Right lobe of liver (tissue), 4 donors: ENCODE results near the gene AVPI1.

ENCODE experiments used
- CTCF ChIP-seq, 4 donors: fragments of 200-600 bp in 3 of 4; fragments of 450-650 bp in 1 of 4; IDR thresholded peaks; one replicate each; pipeline versions ENCODE4 v1.5.1 to v1.8.0; 2016 to 2022; ENCODE audit warnings: antibody characterized with exemption in 4 of 4, mild to moderate bottlenecking in 2 of 4
- POLR2A ChIP-seq: fragments of 450-650 bp; IDR thresholded peaks from one replicate; pipeline ENCODE4 v1.6.1; 2017; ENCODE audit warnings: antibody characterized with exemption, mild to moderate bottlenecking
- donor health status: DM: no; HTN: no; CAD: no.
- donor health status: DM: no; HTN: no; CAD: no.
- donor health status: DM: no; HTN: yes; CAD: no.

DNA sequence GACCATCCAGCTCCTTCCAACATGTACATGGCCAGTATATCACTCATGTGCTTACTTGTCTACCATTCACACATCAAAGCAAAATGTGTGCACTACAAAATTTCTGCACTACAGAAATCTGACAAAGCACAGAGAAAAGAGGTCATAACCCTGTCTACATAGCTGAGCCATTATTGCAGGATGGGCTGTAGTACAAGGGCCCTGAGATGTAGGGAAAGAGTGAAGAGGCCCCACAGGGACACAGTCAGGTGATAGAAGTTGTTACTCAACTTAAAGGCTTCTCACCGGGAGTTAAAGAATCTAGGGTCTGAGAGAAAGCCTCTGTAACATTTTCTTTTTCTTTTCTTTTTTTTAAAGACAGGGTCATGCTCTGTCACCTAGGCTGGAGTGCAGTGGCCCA, 17.5 kb downstream of the AVPI1 start:
- TF ChIP-seq CTCF (IDR thresholded peaks at IDR 0.05) (no peak), POLR2A (no peak)
